ENCODE results near the gene NUP214. TPM values are rescaled to one million over a fixed set of nuclear protein-coding genes. Genes with fewer than 3 reads are reported as not detected.

The NUP214 gene
- total RNA-seq, 1 experiment from 2014 or later, result 35.5 TPM

DNA sequence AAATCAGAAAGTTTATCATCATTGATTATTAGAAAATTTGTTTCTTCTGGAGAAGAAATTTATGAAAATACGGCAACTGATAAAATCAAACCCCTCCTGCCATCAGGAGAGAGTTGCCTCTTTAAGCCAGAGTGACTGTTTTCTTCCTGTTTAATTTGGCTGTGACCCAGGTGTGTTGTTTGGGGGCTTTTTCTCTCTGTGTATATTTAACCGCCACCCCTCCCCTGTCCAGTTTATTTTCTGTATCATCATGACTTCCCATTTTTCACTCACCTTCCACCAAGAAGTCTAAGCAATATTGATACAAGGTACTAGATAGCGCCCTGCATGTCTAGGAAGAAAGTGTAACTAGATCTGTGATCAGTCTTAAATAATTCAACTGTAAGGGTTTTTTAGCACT lies 100.8 kb downstream of the NUP214 start (continued):
- TF ChIP-seq, protein P1, sequence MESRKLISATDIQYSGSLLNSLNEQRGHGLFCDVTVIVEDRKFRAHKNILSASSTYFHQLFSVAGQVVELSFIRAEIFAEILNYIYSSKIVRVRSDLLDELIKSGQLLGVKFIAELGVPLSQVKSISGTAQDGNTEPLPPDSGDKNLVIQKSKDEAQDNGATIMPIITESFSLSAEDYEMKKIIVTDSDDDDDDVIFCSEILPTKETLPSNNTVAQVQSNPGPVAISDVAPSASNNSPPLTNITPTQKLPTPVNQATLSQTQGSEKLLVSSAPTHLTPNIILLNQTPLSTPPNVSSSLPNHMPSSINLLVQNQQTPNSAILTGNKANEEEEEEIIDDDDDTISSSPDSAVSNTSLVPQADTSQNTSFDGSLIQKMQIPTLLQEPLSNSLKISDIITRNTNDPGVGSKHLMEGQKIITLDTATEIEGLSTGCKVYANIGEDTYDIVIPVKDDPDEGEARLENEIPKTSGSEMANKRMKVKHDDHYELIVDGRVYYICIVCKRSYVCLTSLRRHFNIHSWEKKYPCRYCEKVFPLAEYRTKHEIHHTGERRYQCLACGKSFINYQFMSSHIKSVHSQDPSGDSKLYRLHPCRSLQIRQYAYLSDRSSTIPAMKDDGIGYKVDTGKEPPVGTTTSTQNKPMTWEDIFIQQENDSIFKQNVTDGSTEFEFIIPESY (IDR thresholded peaks at IDR 0.05; ENCODE audit: extremely low read depth, insufficient replicate concordance, low read length), result no peak
- no peak for TF ChIP-seq ELF1 (IDR thresholded peaks at IDR 0.05; ENCODE audit: borderline replicate concordance, low read depth)
- no peak for TF ChIP-seq CBX3 (IDR thresholded peaks at IDR 0.05; ENCODE audit: low read depth)
- TF ChIP-seq, protein P2, sequence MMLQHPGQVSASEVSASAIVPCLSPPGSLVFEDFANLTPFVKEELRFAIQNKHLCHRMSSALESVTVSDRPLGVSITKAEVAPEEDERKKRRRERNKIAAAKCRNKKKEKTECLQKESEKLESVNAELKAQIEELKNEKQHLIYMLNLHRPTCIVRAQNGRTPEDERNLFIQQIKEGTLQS (IDR thresholded peaks at IDR 0.05), result no peak
- no peak for TF ChIP-seq JUND (IDR thresholded peaks at IDR 0.05)
- TF ChIP-seq SP1 (IDR thresholded peaks at IDR 0.05; ENCODE audit: low read depth), result no peak
- no peak for TF ChIP-seq EGR1 (IDR thresholded peaks at IDR 0.05; ENCODE audit: low read depth)

DNA sequence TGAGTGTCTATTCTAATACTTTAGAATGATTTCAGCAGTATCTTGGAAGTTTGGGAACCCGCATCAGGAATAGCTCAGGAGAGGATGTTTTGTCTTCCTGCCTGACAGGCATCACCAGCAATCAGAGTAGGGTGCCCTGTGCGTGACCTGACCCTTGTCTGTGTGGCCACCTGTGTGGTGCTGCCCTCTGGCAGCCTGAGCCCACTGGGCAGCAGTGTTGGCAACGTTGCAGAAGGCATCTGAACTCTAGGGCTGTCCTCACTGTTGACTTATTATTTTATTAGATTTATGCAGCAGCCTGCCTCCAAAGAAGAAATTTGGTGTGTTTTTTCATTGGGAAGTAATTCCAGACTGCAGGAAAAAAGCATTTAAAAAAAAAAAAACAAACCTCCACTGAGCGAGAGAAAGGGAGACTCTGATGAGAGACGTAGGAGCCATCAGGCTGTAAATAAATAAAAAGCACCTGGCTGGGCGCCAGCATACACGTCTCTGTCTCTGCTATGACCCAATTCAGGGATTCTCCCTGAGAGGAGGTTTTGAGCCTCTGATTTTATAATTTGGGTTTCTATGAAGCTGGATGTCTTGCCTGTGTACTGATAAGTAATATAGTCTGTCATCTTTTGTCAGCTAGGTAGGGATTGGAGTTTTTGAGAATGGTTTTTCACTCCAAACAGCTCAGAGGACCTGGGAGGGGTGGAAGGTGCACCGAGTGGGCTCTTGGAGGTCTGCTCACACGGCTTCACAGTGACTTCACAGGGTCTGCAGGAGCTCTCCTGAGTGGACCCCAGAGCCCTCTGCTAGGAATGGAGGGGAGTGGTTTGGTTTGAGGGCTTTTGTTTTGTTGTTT lies 101.9 kb downstream of the NUP214 start:
- ChIA-PET RAD21 (ENCODE audit: low non-redundant PET in 1 of 2, low total read pairs in 2 of 2, uncharacterized antibody in 2 of 2, unreplicated experiment in 2 of 2) (no interaction called here), POLR2A (no interaction called here), CTCF (no interaction called here)
- intact Hi-C loops (cut with micrococcal nuclease), result no loop called here
- DNase-seq (ENCODE audit: low read depth, low spot score), result no peak
- peaks cover 20 to 38% of the 10 kb centered on the region in 2 experiments for H3K36me3 ChIP-seq (ENCODE audit: control insufficient read depth in 1 of 2, insufficient read depth in 2 of 2, low read length in 2 of 2)
- H3K4me1 ChIP-seq (ENCODE audit: control insufficient read depth in 1 of 2, insufficient read depth in 2 of 2, low read length in 2 of 2), result no peaks in the 10 kb centered on the region
- no peaks in the 10 kb centered on the region for H3K79me2 ChIP-seq (ENCODE audit: insufficient read depth, low read length)
- H3K9me2 ChIP-seq (ENCODE audit: insufficient read depth), result no peaks in the 10 kb centered on the region
- ATAC-seq, result no peak
- TF ChIP-seq EZH2phosphoT487 (IDR thresholded peaks at IDR 0.05; ENCODE audit: borderline replicate concordance), result no peak
- TF ChIP-seq, protein P3, sequence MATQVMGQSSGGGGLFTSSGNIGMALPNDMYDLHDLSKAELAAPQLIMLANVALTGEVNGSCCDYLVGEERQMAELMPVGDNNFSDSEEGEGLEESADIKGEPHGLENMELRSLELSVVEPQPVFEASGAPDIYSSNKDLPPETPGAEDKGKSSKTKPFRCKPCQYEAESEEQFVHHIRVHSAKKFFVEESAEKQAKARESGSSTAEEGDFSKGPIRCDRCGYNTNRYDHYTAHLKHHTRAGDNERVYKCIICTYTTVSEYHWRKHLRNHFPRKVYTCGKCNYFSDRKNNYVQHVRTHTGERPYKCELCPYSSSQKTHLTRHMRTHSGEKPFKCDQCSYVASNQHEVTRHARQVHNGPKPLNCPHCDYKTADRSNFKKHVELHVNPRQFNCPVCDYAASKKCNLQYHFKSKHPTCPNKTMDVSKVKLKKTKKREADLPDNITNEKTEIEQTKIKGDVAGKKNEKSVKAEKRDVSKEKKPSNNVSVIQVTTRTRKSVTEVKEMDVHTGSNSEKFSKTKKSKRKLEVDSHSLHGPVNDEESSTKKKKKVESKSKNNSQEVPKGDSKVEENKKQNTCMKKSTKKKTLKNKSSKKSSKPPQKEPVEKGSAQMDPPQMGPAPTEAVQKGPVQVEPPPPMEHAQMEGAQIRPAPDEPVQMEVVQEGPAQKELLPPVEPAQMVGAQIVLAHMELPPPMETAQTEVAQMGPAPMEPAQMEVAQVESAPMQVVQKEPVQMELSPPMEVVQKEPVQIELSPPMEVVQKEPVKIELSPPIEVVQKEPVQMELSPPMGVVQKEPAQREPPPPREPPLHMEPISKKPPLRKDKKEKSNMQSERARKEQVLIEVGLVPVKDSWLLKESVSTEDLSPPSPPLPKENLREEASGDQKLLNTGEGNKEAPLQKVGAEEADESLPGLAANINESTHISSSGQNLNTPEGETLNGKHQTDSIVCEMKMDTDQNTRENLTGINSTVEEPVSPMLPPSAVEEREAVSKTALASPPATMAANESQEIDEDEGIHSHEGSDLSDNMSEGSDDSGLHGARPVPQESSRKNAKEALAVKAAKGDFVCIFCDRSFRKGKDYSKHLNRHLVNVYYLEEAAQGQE (IDR thresholded peaks at IDR 0.05; ENCODE audit: low read depth), result no peak
- no peak for TF ChIP-seq POLR2A (IDR thresholded peaks at IDR 0.05; ENCODE audit: borderline replicate concordance, extremely low read depth, insufficient read depth, insufficient read length)
- TF ChIP-seq RAD21 (IDR thresholded peaks at IDR 0.05; ENCODE audit: low read depth), result no peak
- TF ChIP-seq FOSL1 (IDR thresholded peaks at IDR 0.05; ENCODE audit: low read depth), result no peak
- TF ChIP-seq ZNF274 (IDR thresholded peaks at IDR 0.05; ENCODE audit: low read depth, low read length), result no peak
- H2AFZ ChIP-seq (ENCODE audit: low read depth, low read length, poor library complexity, severe bottlenecking), result no peak overlapping the region
- BruUV-seq (replicated peaks), result no TSS peak
- no peaks in the 10 kb centered on the region for H3K9me3 ChIP-seq (ENCODE audit: control insufficient read depth in 1 of 2, insufficient read depth in 1 of 2, low read depth in 1 of 2, low read length in 2 of 2)
- H3K4me2 ChIP-seq (ENCODE audit: low read length), result no peak overlapping the region
- H3K27me3 ChIP-seq (ENCODE audit: insufficient read depth, low read length), result no peaks in the 10 kb centered on the region
- no peak overlapping the region for H3K9ac ChIP-seq (ENCODE audit: low read length)
- no peak overlapping the region for H3K27ac ChIP-seq (ENCODE audit: low read depth, low read length)
- H4K20me1 ChIP-seq (ENCODE audit: insufficient read depth), result no peaks in the 10 kb centered on the region
- no peak overlapping the region for H3K4me3 ChIP-seq (replicated peaks in 1 of 2; ENCODE audit: low read depth in 1 of 2, low read length in 2 of 2)
